Measurements from ENCODE around the gene GPSM3. TPM values are rescaled to one million over a fixed set of nuclear protein-coding genes. Genes with fewer than 3 reads are reported as not detected.

The GPSM3 gene
- 20.8 and 25.6 TPM in 2 replicates for total RNA-seq

DNA sequence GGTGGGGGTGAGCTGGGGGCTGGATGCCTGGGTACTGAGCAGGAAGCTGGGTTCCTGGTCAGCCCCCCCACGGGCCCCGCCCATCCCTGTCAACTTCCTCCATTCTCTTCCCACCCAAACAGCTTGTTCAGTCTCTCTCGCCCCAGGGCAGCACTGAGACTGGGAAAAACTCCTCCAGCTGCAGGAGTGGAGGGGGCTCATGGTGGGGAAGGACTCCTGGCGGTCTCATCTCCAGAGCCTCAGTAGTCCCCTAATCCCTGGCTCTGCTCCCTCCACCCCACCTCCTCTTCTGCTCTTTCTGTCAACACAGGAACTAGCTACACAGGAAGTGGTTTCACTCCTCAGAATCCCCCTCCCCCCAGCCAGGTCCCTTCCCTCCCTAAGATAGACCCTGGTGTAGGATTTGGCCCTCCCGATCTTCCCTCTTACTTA is at the start of gene GPSM3:
GPSM3 (minus strand) TSS at position 36 of the 432 bp plus-strand sequence. CDS start 130 bp downstream, outside the sequence.
- DNase-seq (ENCODE audit: low read depth): no peak
- TF ChIP-seq CTCF (IDR thresholded peaks at IDR 0.05; ENCODE audit: insufficient read depth, low read length, poor library complexity, severe bottlenecking): no peak
- no peaks in the 10 kb centered on the region for H3K27me3 ChIP-seq (ENCODE audit: control insufficient read depth, insufficient read depth, low read length)
- no peak within 1 kb of the TSS for H3K4me3 ChIP-seq (ENCODE audit: low read depth, low read length)
- no peaks in the 10 kb centered on the region for H3K36me3 ChIP-seq (ENCODE audit: control insufficient read depth, insufficient read depth, low read length)

- DNase-seq (ENCODE audit: low read depth): no peak
- Histone ChIP-seq H3K4me3 (ENCODE audit: low read depth, low read length) (no peak overlapping the region), H3K36me3 (ENCODE audit: control insufficient read depth, insufficient read depth, low read length) (no peaks in the 10 kb centered on the region), H3K27me3 (ENCODE audit: control insufficient read depth, insufficient read depth, low read length) (peaks cover 2% of the 10 kb centered on the region)
- TF ChIP-seq CTCF (IDR thresholded peaks at IDR 0.05; ENCODE audit: insufficient read depth, low read length, poor library complexity, severe bottlenecking): no peak
These were observed 48.2 kb upstream of the GPSM3 start for GRCh38 chr6:32240686-32241085.

- no peak overlapping the region for H3K4me3 ChIP-seq (ENCODE audit: low read depth, low read length)
- TF ChIP-seq CTCF (IDR thresholded peaks at IDR 0.05; ENCODE audit: insufficient read depth, low read length, poor library complexity, severe bottlenecking): no peak
- peaks cover 2% of the 10 kb centered on the region for H3K27me3 ChIP-seq (ENCODE audit: control insufficient read depth, insufficient read depth, low read length)
- H3K36me3 ChIP-seq (ENCODE audit: control insufficient read depth, insufficient read depth, low read length): no peaks in the 10 kb centered on the region
- no peak for DNase-seq (ENCODE audit: low read depth)
These were observed 47.0 kb upstream of the GPSM3 start for GRCh38 chr6:32239462-32239861.

DNA sequence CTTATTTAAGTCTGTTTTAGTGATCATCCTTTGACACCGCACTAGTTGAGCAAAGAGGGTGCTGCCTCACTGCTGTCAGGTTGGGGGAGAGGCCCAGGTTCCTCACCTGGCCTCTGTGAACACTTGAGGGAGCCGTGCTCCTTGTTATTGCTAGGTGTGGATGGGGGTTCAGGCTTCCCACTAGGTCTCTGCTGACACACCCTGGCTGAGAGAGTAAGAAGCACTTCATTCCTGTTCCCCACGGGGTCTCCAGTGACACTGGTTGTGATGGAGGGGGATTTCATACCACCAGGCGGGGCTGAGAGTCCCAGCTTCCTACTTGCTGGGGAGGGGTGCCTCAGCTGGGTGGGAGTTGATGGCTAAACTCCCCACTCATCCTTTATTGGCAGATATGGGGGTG is 42.5 kb upstream of the GPSM3 start:
- TF ChIP-seq CTCF (IDR thresholded peaks at IDR 0.05; ENCODE audit: insufficient read depth, low read length, poor library complexity, severe bottlenecking): no peak
- no peak overlapping the region for H3K4me3 ChIP-seq (ENCODE audit: low read depth, low read length)
- no peaks in the 10 kb centered on the region for H3K36me3 ChIP-seq (ENCODE audit: control insufficient read depth, insufficient read depth, low read length)
- DNase-seq (ENCODE audit: low read depth): no peak
- no peaks in the 10 kb centered on the region for H3K27me3 ChIP-seq (ENCODE audit: control insufficient read depth, insufficient read depth, low read length)

DNA sequence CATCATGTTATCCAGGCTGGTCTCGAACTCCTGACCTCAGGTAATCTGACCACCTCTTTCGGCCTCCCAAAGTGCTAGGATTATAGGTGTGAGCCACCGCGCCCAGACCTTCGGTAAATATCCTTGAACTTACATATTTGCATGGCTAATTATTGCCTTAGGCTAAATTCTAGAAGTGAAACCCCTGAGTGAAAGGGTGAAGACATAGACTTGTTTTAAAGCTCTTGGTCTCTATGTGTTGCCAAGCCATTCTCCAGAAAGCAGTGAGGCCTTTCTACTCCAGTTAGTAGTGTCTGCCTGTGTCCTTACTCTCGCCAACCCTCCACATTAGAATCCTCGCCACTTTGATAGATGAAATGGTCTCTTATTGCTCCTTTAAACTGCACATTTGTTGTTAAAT is 34.0 kb upstream of the GPSM3 start:
- TF ChIP-seq CTCF (IDR thresholded peaks at IDR 0.05; ENCODE audit: insufficient read depth, low read length, poor library complexity, severe bottlenecking): no peak
- Histone ChIP-seq H3K27me3 (ENCODE audit: control insufficient read depth, insufficient read depth, low read length) (peaks cover 2% of the 10 kb centered on the region), H3K36me3 (ENCODE audit: control insufficient read depth, insufficient read depth, low read length) (no peaks in the 10 kb centered on the region), H3K4me3 (ENCODE audit: low read depth, low read length) (no peak overlapping the region)
- DNase-seq (ENCODE audit: low read depth): no peak

DNA sequence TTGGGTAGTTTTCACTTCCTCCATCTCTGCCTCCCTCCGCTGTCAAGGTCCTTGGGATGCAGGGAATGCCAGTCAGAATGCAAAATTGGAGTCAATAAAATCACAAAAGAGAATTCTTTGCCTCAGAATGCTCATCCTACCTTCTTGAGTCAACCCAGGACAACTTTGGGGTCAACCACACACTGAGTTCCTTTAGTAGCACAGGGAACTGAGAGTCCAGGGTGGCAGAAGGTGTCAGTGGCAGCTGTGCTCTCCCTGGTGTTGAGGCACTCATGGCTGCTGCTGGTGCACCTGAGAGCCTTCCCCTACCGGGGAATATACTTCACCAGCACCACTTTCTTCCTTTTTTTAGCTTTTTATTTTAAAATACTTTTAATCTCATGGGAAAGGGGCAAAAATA is 32.3 kb upstream of the GPSM3 start:
- DNase-seq (ENCODE audit: low read depth): no peak
- Histone ChIP-seq H3K27me3 (ENCODE audit: control insufficient read depth, insufficient read depth, low read length) (peaks cover 2% of the 10 kb centered on the region), H3K4me3 (ENCODE audit: low read depth, low read length) (no peak overlapping the region), H3K36me3 (ENCODE audit: control insufficient read depth, insufficient read depth, low read length) (no peaks in the 10 kb centered on the region)
- TF ChIP-seq CTCF (IDR thresholded peaks at IDR 0.05; ENCODE audit: insufficient read depth, low read length, poor library complexity, severe bottlenecking): no peak

Measured in kidney epithelial cell (primary cell).